Mesenchymal stem cell (in vitro differentiated cells and primary cell): ENCODE results near the gene DICER1.
A peak's percentile ranks its signal among the peaks of the same experiment; 100 is the strongest.

ENCODE experiments used
- DNase-seq: peaks from one replicate; pipeline ENCODE4 v3.0.0-alpha.2; 2013
- H2AFZ ChIP-seq: one replicate; pipeline ENCODE4 v1.6.1; 2013; ENCODE audit warnings: low read depth, mild to moderate bottlenecking, control low read depth, inconsistent platforms, low read length, moderate library complexity
- H2AK5ac ChIP-seq: 2 replicates; pipeline ENCODE4 v1.6.1; 2013; ENCODE audit warnings: low read length, moderate library complexity, mild to moderate bottlenecking, inconsistent platforms; ENCODE audit not compliant: severe bottlenecking
- H2BK120ac ChIP-seq: one replicate; pipeline ENCODE4 v1.6.1; 2013; ENCODE audit warnings: low read depth, mild to moderate bottlenecking, inconsistent platforms, low read length, moderate library complexity
- H2BK12ac ChIP-seq, 2 experiments: one replicate each; pipeline ENCODE4 v1.6.1; 2013; ENCODE audit warnings: inconsistent platforms in 2 of 2, low read length in 2 of 2, mild to moderate bottlenecking in 2 of 2, moderate library complexity in 2 of 2, control low read depth in 1 of 2
- H2BK15ac ChIP-seq: one replicate; pipeline ENCODE4 v1.6.1; 2013; ENCODE audit warnings: mild to moderate bottlenecking, low read depth, inconsistent platforms; ENCODE audit not compliant: poor library complexity, severe bottlenecking
- H2BK5ac ChIP-seq: 2 replicates; pipeline ENCODE4 v1.6.1; 2013; ENCODE audit warnings: low read depth, mild to moderate bottlenecking, low read length, control low read depth, inconsistent platforms; ENCODE audit not compliant: poor library complexity, severe bottlenecking
- H3K14ac ChIP-seq, 2 experiments: one replicate each; pipeline ENCODE4 v1.6.1; 2013; ENCODE audit warnings: inconsistent platforms in 2 of 2, low read length in 2 of 2, control low read depth in 1 of 2, mild to moderate bottlenecking in 1 of 2, moderate library complexity in 1 of 2
- H3K18ac ChIP-seq, 2 experiments: one replicate each; pipeline ENCODE4 v1.6.1; 2013; ENCODE audit warnings: inconsistent platforms in 2 of 2, low read length in 2 of 2, control low read depth in 1 of 2, low read depth in 1 of 2, mild to moderate bottlenecking in 1 of 2
- H3K23ac ChIP-seq, 2 experiments: one replicate each; pipeline ENCODE4 v1.6.1; 2013; ENCODE audit warnings: inconsistent platforms in 2 of 2, low read length in 2 of 2, mild to moderate bottlenecking in 2 of 2, moderate library complexity in 2 of 2, control low read depth in 1 of 2
- H3K27ac ChIP-seq: 2 replicates; pipeline ENCODE4 v1.5.1; 2013; ENCODE audit warnings: mild to moderate bottlenecking, moderate library complexity, low read length, control low read depth, inconsistent platforms; ENCODE audit not compliant: poor library complexity, severe bottlenecking
- H3K27me3 ChIP-seq, 2 experiments: 2 replicates each; pipeline versions ENCODE4 v1.6.1 to v1.7.0; 2013; ENCODE audit warnings: low read length in 2 of 2, mild to moderate bottlenecking in 2 of 2, moderate library complexity in 2 of 2, control low read depth in 1 of 2, inconsistent platforms in 1 of 2; ENCODE audit not compliant: control insufficient read depth in 1 of 2, insufficient read depth in 1 of 2
- H3K36me3 ChIP-seq, 2 experiments: 2 replicates each; pipeline versions ENCODE4 v1.6.1 to v1.7.0; 2013; ENCODE audit warnings: low read length in 2 of 2, control low read depth in 1 of 2, inconsistent platforms in 1 of 2, low read depth in 1 of 2, mild to moderate bottlenecking in 1 of 2; ENCODE audit not compliant: insufficient read depth in 2 of 2, control insufficient read depth in 1 of 2
- H3K4ac ChIP-seq, 2 experiments: one replicate each; pipeline ENCODE4 v1.6.1; 2013; ENCODE audit warnings: inconsistent platforms in 2 of 2, low read length in 2 of 2, mild to moderate bottlenecking in 2 of 2, moderate library complexity in 2 of 2, control low read depth in 1 of 2, low read depth in 1 of 2
- H3K4me1 ChIP-seq: 2 replicates; pipeline ENCODE4 v1.6.1; 2013; ENCODE audit warnings: low read depth, low read length, control low read depth; ENCODE audit not compliant: control insufficient read depth, insufficient read depth
- H3K4me2 ChIP-seq: 2 replicates; pipeline ENCODE4 v1.6.1; 2013; ENCODE audit warnings: low read length, mild to moderate bottlenecking, inconsistent platforms; ENCODE audit not compliant: poor library complexity, severe bottlenecking
- H3K4me3 ChIP-seq, 2 experiments: 2 replicates each; pipeline versions ENCODE4 v1.5.1 to v1.7.0; 2013; ENCODE audit warnings: low read length in 2 of 2, mild to moderate bottlenecking in 2 of 2, control low read depth in 1 of 2, low read depth in 1 of 2; ENCODE audit not compliant: insufficient read depth in 1 of 2
- H3K79me1 ChIP-seq: replicated peaks from 2 replicates; pipeline ENCODE4 v1.6.1; 2013; ENCODE audit warnings: mild to moderate bottlenecking, control low read depth, low read length, inconsistent platforms; ENCODE audit not compliant: poor library complexity, severe bottlenecking
- H3K9ac ChIP-seq: 2 replicates; pipeline ENCODE4 v1.7.0; 2013; ENCODE audit warnings: mild to moderate bottlenecking, low read length, moderate library complexity
- H3K9me3 ChIP-seq: 2 replicates; pipeline ENCODE4 v1.7.0; 2013; ENCODE audit warnings: mild to moderate bottlenecking, low read length; ENCODE audit not compliant: control insufficient read depth
- H4K8ac ChIP-seq: one replicate; pipeline ENCODE4 v1.6.1; 2013; ENCODE audit warnings: inconsistent platforms, mild to moderate bottlenecking, low read length, moderate library complexity
- H4K91ac ChIP-seq: one replicate; pipeline ENCODE4 v1.6.1; 2013; ENCODE audit warnings: mild to moderate bottlenecking, low read length, inconsistent platforms
- WGBS: methylation state at CpG from one replicate; pipeline ENCODE4 v1.1.7; 2013; ENCODE audit warnings: mixed read lengths; 5-methylcytosine and 5-hydroxymethylcytosine counted together

Gene DICER1

DNA sequence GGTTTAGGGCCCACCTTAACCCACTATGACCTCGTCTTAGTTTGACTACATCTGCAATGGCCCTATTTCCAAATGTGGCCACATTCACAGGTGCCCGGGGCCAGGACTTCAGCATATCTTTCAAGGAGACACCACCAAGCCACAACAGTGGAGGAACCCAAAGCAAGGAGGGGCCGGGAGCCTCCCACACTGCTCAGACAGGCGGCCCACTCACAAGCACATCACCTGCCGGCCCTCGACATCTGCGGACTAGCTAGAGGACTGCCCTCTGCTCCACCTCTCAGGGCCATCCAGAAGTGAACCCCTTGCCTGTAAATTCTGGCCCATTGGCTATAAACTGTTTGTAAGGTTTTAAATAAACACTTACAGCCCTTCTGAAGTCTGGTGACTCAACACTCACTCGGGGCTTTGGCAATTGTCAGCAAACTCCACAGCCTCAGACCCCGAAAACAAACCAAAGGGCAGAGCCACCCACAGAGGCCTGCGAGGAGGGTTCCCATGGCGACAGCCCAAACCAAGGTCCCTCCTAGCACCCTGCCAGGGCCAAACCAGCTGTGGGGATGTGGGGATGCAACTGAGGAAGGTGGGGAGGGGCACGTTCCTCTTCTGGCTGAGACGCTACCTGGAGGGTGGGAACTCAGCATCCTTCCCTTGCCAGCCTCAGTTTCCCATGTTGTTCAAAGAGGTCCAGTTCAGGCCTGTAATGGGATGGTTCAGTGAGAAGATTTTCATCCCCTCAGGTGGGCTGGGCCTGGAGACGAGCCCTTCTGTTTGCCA lies 95.8 kb downstream of the DICER1 start:
- Histone ChIP-seq H3K27ac (no peak overlapping the region), H2BK12ac (no peak overlapping the region), H2BK5ac (no peak overlapping the region), H2BK120ac (no peak overlapping the region), H3K18ac (no peak overlapping the region), H2BK15ac (no peak overlapping the region), H3K4me3 (no peak overlapping the region), H3K79me1 (no peaks in the 10 kb centered on the region), H4K91ac (no peak overlapping the region), H3K9me3 (peaks cover under 1% of the 10 kb centered on the region), H3K27me3 (peaks cover 25 to 33% of the 10 kb centered on the region in 2 experiments), H3K14ac (no peak overlapping the region), H3K4ac (no peak overlapping the region), H2AFZ (no peak overlapping the region), H3K4me1 (no peaks in the 10 kb centered on the region), H3K23ac (no peak overlapping the region), H2AK5ac (no peak overlapping the region), H3K9ac (no peak overlapping the region), H3K4me2 (no peak overlapping the region), H3K36me3 (no peaks in the 10 kb centered on the region), H4K8ac (no peak overlapping the region)
- peak; percentile 17 for DNase-seq
- WGBS, result 78% methylated on average over 10 of the region's 14 CpGs

DNA sequence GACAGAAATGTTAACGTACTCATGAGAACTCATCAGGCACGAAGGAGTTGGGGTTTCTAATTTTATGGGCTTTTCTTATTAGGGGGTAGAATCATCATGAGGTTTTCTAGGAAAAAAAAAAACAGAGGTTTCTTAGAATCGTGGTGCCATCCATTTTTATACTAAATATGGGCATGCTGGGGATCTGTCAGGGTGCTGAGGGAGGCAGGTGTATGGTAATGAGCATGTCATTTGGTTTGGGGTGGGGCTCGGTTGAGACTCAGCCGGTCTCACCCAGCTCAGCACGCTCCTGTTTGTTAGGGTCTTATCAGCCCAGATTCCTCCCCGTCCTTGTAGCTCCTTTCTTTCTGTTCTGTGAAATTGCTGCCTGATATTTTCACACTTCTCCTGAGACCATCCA lies 98.2 kb downstream of the DICER1 start:
- Histone ChIP-seq H3K18ac (no peak overlapping the region), H3K4ac (no peak overlapping the region), H4K8ac (no peak overlapping the region), H3K36me3 (no peaks in the 10 kb centered on the region), H2AK5ac (no peak overlapping the region), H3K27ac (no peak overlapping the region), H3K9me3 (no peaks in the 10 kb centered on the region), H3K79me1 (no peaks in the 10 kb centered on the region), H3K27me3 (peaks cover 18 to 27% of the 10 kb centered on the region in 2 experiments), H3K23ac (no peak overlapping the region), H4K91ac (no peak overlapping the region), H3K4me1 (no peaks in the 10 kb centered on the region), H3K4me3 (no peak overlapping the region), H2BK5ac (no peak overlapping the region), H3K9ac (no peak overlapping the region), H2BK12ac (no peak overlapping the region), H2BK120ac (no peak overlapping the region), H2BK15ac (no peak overlapping the region), H3K4me2 (no peak overlapping the region), H2AFZ (no peak overlapping the region), H3K14ac (no peak overlapping the region)
- no peak for DNase-seq
- WGBS, result 75% methylated on average over 3 of the region's 7 CpGs

DNA sequence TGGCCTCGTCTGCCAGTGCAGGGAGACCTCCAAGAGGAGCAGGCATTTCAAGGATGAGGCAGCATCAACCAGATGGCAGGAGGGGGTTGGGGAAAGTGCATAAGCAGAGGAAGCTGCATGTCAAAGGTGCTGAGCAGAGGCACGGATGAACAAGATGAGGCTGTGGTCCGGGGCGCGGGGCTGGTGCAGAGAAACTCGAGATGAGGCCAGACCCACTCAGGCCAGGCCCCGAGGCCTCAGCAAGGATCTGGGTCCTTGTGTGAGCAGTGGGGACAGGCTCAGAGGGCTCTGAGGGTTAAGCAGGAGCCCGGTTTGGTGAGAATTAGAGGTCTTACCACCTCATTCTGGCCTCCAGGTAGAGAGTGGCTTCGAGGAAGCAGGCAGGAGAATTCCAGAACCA lies 98.8 kb downstream of the DICER1 start:
- Histone ChIP-seq H3K4ac (no peak overlapping the region), H4K91ac (no peak overlapping the region), H3K9ac (no peak overlapping the region), H3K9me3 (no peaks in the 10 kb centered on the region), H2BK120ac (no peak overlapping the region), H2BK12ac (no peak overlapping the region), H4K8ac (no peak overlapping the region), H3K4me3 (no peak overlapping the region), H3K23ac (no peak overlapping the region), H3K18ac (no peak overlapping the region), H3K27me3 (peaks cover 14 to 21% of the 10 kb centered on the region in 2 experiments), H3K14ac (no peak overlapping the region), H3K36me3 (no peaks in the 10 kb centered on the region), H3K27ac (no peak overlapping the region), H3K4me2 (no peak overlapping the region), H3K79me1 (no peaks in the 10 kb centered on the region), H2BK15ac (no peak overlapping the region), H2AFZ (no peak overlapping the region), H2BK5ac (no peak overlapping the region), H2AK5ac (no peak overlapping the region), H3K4me1 (no peaks in the 10 kb centered on the region)
- DNase-seq, result no peak
- WGBS, result 65% methylated on average over 9 of the region's 9 CpGs

DNA sequence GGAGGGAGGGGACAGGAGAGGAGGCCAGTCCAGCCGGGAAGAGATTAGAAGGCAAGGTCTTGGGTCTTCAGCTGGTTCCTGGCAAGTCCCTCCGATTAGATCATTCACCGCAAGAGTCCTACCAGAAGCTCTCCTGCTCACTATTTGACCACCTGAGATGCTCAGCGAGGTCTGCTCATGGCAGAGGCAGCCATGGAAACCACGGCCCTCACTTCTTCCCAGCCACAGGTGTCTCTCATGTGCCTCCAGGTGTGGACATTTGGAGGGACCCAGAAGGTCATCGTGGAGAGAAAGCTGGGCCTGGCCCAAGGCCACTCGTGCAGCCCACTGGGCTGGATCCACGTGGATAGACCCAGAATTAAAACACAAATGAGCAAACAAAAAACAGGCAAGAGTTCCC lies 99.5 kb downstream of the DICER1 start:
- Histone ChIP-seq H2AFZ (no peak overlapping the region), H3K4me3 (no peak overlapping the region), H3K9ac (no peak overlapping the region), H3K9me3 (no peaks in the 10 kb centered on the region), H3K36me3 (no peaks in the 10 kb centered on the region), H2AK5ac (no peak overlapping the region), H3K27ac (no peak overlapping the region), H3K4me2 (no peak overlapping the region), H2BK120ac (no peak overlapping the region), H4K91ac (no peak overlapping the region), H2BK12ac (no peak overlapping the region), H3K27me3 (peaks cover 7 to 22% of the 10 kb centered on the region in 2 experiments), H3K4ac (no peak overlapping the region), H2BK15ac (no peak overlapping the region), H3K14ac (no peak overlapping the region), H3K4me1 (no peaks in the 10 kb centered on the region), H3K18ac (no peak overlapping the region), H2BK5ac (no peak overlapping the region), H4K8ac (no peak overlapping the region), H3K23ac (no peak overlapping the region), H3K79me1 (no peaks in the 10 kb centered on the region)
- no peak for DNase-seq
- 72% methylated on average over 8 of the region's 8 CpGs for WGBS
